HCT116 (cell line): ENCODE results near the gene ZNF274.

ENCODE experiments used
- CBX3 ChIP-seq: IDR thresholded peaks from 2 replicates; pipeline ENCODE4 v1.6.1; 2012; ENCODE audit warnings: low read depth
- CTCF ChIP-seq, 3 experiments: fragments of 200-600 bp in 1 of 3; sonication (generic) in 1 of 3; IDR thresholded peaks in 2 of 3; conservative IDR thresholded peaks in 1 of 3; 2 replicates each; pipeline ENCODE4 v1.5.1; 2012 to 2017; ENCODE audit warnings: low read depth in 2 of 3, low read length in 2 of 3, antibody characterized with exemption in 1 of 3, borderline replicate concordance in 1 of 3, control low read depth in 1 of 3, mild to moderate bottlenecking in 1 of 3, mixed read lengths in 1 of 3, mixed run types in 1 of 3, moderate library complexity in 1 of 3; ENCODE audit not compliant: insufficient read depth in 1 of 3
- EZH2 ChIP-seq: fragments of 200-600 bp; sonication (generic); IDR thresholded peaks from 2 replicates; pipeline ENCODE4 v1.6.1; 2017; ENCODE audit warnings: antibody characterized with exemption, mixed run types
- EZH2phosphoT487 ChIP-seq: fragments of 200-600 bp; IDR thresholded peaks from 2 replicates; pipeline ENCODE4 v1.6.1; 2018; ENCODE audit warnings: antibody characterized with exemption, borderline replicate concordance
- FOSL1 ChIP-seq: IDR thresholded peaks from 2 replicates; pipeline ENCODE4 v1.6.1; 2012; ENCODE audit warnings: low read depth
- JUND ChIP-seq: IDR thresholded peaks from 2 replicates; pipeline ENCODE4 v1.6.1; 2012
- POLR2A ChIP-seq: IDR thresholded peaks from 2 replicates; pipeline ENCODE4 v1.7.0; 2011; ENCODE audit warnings: borderline replicate concordance; ENCODE audit not compliant: insufficient read depth, insufficient read length; ENCODE audit errors: extremely low read depth
- POLR2AphosphoS5 ChIP-seq: IDR thresholded peaks from 2 replicates; pipeline ENCODE4 v1.6.1; 2011; ENCODE audit warnings: mild to moderate bottlenecking, low read depth, low read length, moderate library complexity
- RAD21 ChIP-seq: IDR thresholded peaks from 2 replicates; pipeline ENCODE4 v1.6.1; 2012; ENCODE audit warnings: low read depth, mild to moderate bottlenecking
- REST ChIP-seq: IDR thresholded peaks from 2 replicates; pipeline ENCODE4 v1.6.1; 2012; ENCODE audit warnings: low read depth
- SIN3A ChIP-seq: IDR thresholded peaks from 2 replicates; pipeline ENCODE4 v1.6.1; 2012; ENCODE audit warnings: low read depth
- SRF ChIP-seq: IDR thresholded peaks from 2 replicates; pipeline ENCODE4 v1.6.1; 2012; ENCODE audit warnings: low read depth
- YY1 ChIP-seq: IDR thresholded peaks from 2 replicates; pipeline ENCODE4 v1.6.1; 2011; ENCODE audit warnings: low read length, low read depth, moderate library complexity, mild to moderate bottlenecking; ENCODE audit not compliant: insufficient replicate concordance; ENCODE audit errors: extremely low read depth

- TF ChIP-seq CTCF (IDR thresholded peaks at IDR 0.05 in 2 of 3, conservative IDR thresholded peaks at IDR 0.05 in 1 of 3; ENCODE audit: borderline replicate concordance in 1 of 3, insufficient read depth in 1 of 3, low read depth in 2 of 3, low read length in 2 of 3) (no peak), EZH2phosphoT487 (no peak), CBX3 (no peak), EZH2 (no peak), YY1 (no peak), REST (no peak), JUND (no peak), POLR2A (no peak), SRF (no peak), POLR2AphosphoS5 (no peak), RAD21 (no peak), SIN3A (no peak), FOSL1 (no peak)
Measured at GRCh38 chr19:58166708-58167280, 16.1 kb upstream of the ZNF274 start.
